GM23338 (cell line): ENCODE results near the gene TM9SF2. TPM values are rescaled to one million over a fixed set of nuclear protein-coding genes. Genes with fewer than 3 reads are reported as not detected.

ENCODE experiments used
- ATAC-seq: fragments of 200-7000 bp; cut with Tn5 transposase; 3 replicates; pipeline ENCODE4 v1.9.1; 2020
- DNase-seq: peaks from one replicate; pipeline ENCODE4 v3.0.0-alpha.2; 2015; ENCODE audit warnings: low spot score
- H2AFZ ChIP-seq: fragments of 200-600 bp; sonication (generic); 2 replicates; pipeline ENCODE4 v1.8.0; 2016; ENCODE audit warnings: antibody characterized with exemption, mild to moderate bottlenecking, moderate library complexity
- H3F3A ChIP-seq: fragments of 200-600 bp; sonication (generic); replicated peaks from 2 replicates; pipeline ENCODE4 v1.8.0; 2017; ENCODE audit warnings: antibody characterized with exemption, mixed run types, low read depth
- H3K27ac ChIP-seq: fragments of 200-600 bp; sonication (generic); 2 replicates; pipeline ENCODE4 v1.6.1; 2016; ENCODE audit warnings: low read depth
- H3K27me3 ChIP-seq: fragments of 200-600 bp; sonication (generic); 2 replicates; pipeline ENCODE4 v1.8.0; 2016; ENCODE audit warnings: mild to moderate bottlenecking, mixed run types, moderate library complexity; ENCODE audit not compliant: insufficient read depth
- H3K36me3 ChIP-seq: fragments of 200-600 bp; sonication (generic); 2 replicates; pipeline ENCODE4 v1.8.0; 2016; ENCODE audit warnings: mild to moderate bottlenecking; ENCODE audit not compliant: insufficient read depth
- H3K4me1 ChIP-seq: fragments of 200-600 bp; sonication (generic); 2 replicates; pipeline ENCODE4 v1.8.0; 2016; ENCODE audit warnings: mild to moderate bottlenecking, moderate library complexity; ENCODE audit not compliant: insufficient read depth
- H3K4me2 ChIP-seq: fragments of 200-600 bp; sonication (generic); 2 replicates; pipeline ENCODE4 v1.7.1; 2017; ENCODE audit warnings: mixed run types
- H3K4me3 ChIP-seq: fragments of 200-600 bp; sonication (generic); 2 replicates; pipeline ENCODE4 v1.6.1; 2016; ENCODE audit warnings: mixed run types
- H3K79me2 ChIP-seq: fragments of 200-600 bp; sonication (generic); replicated peaks from 2 replicates; pipeline ENCODE4 v1.8.0; 2017; ENCODE audit warnings: mild to moderate bottlenecking; ENCODE audit not compliant: insufficient read depth
- H3K9me2 ChIP-seq: fragments of 200-600 bp; sonication (generic); 2 replicates; pipeline ENCODE4 v1.8.0; 2017; ENCODE audit not compliant: insufficient read depth
- H4K20me1 ChIP-seq: fragments of 200-600 bp; sonication (generic); replicated peaks from 2 replicates; pipeline ENCODE4 v1.8.0; 2017; ENCODE audit warnings: mild to moderate bottlenecking; ENCODE audit not compliant: insufficient read depth
- H3K27ac Mint-ChIP-seq: 2 replicates; pipeline ENCODE4 v1.8.0; 2020; ENCODE audit warnings: inconsistent platforms, mild to moderate bottlenecking, moderate library complexity, mixed read lengths
- H3K27me3 Mint-ChIP-seq: 3 replicates; pipeline ENCODE4 v1.8.0; 2022; ENCODE audit warnings: low read depth, mild to moderate bottlenecking, moderate library complexity, mixed read lengths, inconsistent platforms; ENCODE audit not compliant: insufficient read depth, poor library complexity
- H3K36me3 Mint-ChIP-seq: 3 replicates; pipeline ENCODE4 v1.8.0; 2021; ENCODE audit warnings: low read depth, mild to moderate bottlenecking, inconsistent platforms, moderate library complexity, mixed read lengths
- H3K4me1 Mint-ChIP-seq: 3 replicates; pipeline ENCODE4 v1.8.0; 2020; ENCODE audit warnings: mild to moderate bottlenecking, inconsistent platforms, mixed read lengths
- H3K4me3 Mint-ChIP-seq: 3 replicates; pipeline ENCODE4 v1.8.0; 2021; ENCODE audit warnings: moderate library complexity, mild to moderate bottlenecking, inconsistent platforms, mixed read lengths
- H3K9me3 Mint-ChIP-seq: 3 replicates; pipeline ENCODE4 v1.8.0; 2020; ENCODE audit warnings: moderate library complexity, mild to moderate bottlenecking, inconsistent platforms, mixed read lengths
- CREB1 ChIP-seq: fragments of 250-450 bp; sonication (Bioruptor Pico); IDR thresholded peaks from 2 replicates; pipeline ENCODE4 v1.5.0; 2020; ENCODE audit warnings: low read depth, mild to moderate bottlenecking, moderate library complexity
- CTCF ChIP-seq, 2 experiments: fragments of 200-600 bp in 1 of 2; sonication (generic) in 1 of 2; conservative IDR thresholded peaks; 2 replicates each; pipeline versions ENCODE4 v1.5.1 to v1.6.1; 2016 to 2017; ENCODE audit warnings: antibody characterized with exemption in 2 of 2, low read depth in 2 of 2, mild to moderate bottlenecking in 2 of 2, moderate library complexity in 1 of 2
- ETS1 ChIP-seq: IDR thresholded peaks from 2 replicates; pipeline ENCODE4 v1.6.1; 2016; ENCODE audit warnings: antibody characterized with exemption
- EZH2 ChIP-seq: fragments of 200-600 bp; sonication (generic); IDR thresholded peaks from one replicate; pipeline ENCODE4 v1.8.0; 2017; ENCODE audit warnings: antibody characterized with exemption, mild to moderate bottlenecking, low read depth; ENCODE audit not compliant: unreplicated experiment
- EZH2phosphoT487 ChIP-seq: fragments of 200-600 bp; sonication (generic); IDR thresholded peaks from one replicate; pipeline ENCODE4 v1.8.1; 2018; ENCODE audit warnings: antibody characterized with exemption; ENCODE audit not compliant: unreplicated experiment
- JUNB ChIP-seq: IDR thresholded peaks from one replicate; pipeline ENCODE4 v1.6.1; 2016; ENCODE audit warnings: antibody characterized with exemption; ENCODE audit not compliant: unreplicated experiment
- NANOG ChIP-seq: IDR thresholded peaks from 2 replicates; pipeline ENCODE4 v1.6.1; 2016; ENCODE audit warnings: antibody characterized with exemption, borderline replicate concordance
- POLR2AphosphoS5 ChIP-seq: IDR thresholded peaks from 2 replicates; pipeline ENCODE4 v1.6.1; 2016; ENCODE audit warnings: antibody characterized with exemption, low read depth
- REST ChIP-seq: IDR thresholded peaks from one replicate; pipeline ENCODE4 v1.6.1; 2018; ENCODE audit warnings: antibody characterized with exemption; ENCODE audit not compliant: unreplicated experiment
- STAT1 ChIP-seq: IDR thresholded peaks from one replicate; pipeline ENCODE4 v1.6.1; 2016; ENCODE audit warnings: antibody characterized with exemption; ENCODE audit not compliant: unreplicated experiment
- ZNF114 ChIP-seq: fragments of 250-450 bp; sonication (Bioruptor Pico); IDR thresholded peaks from 2 replicates; pipeline ENCODE4 v1.5.0; 2020; ENCODE audit warnings: mild to moderate bottlenecking, moderate library complexity
- ZNF331 ChIP-seq: fragments of 250-450 bp; sonication (Bioruptor Pico); IDR thresholded peaks from 2 replicates; pipeline ENCODE4 v1.5.0; 2020; ENCODE audit warnings: low read depth, mild to moderate bottlenecking, moderate library complexity
- ZNF462 ChIP-seq: fragments of 250-450 bp; sonication (Bioruptor Pico); IDR thresholded peaks from 2 replicates; pipeline ENCODE4 v1.5.0; 2020; ENCODE audit warnings: mild to moderate bottlenecking, moderate library complexity
- polyA plus RNA-seq: library from polyadenylated mRNA; unstranded; fragments of >200 nt; fragmentation: Nextera tagmentation; extraction: Ambion mirVana; gene quantifications from 2 replicates; pipeline ENCODE4 v1.2.1, GENCODE V29; 2016
- total RNA-seq: library from RNA; depleted of rRNA; stranded (reverse); fragments of >200 nt; shearing (Covaris generic); gene quantifications from 2 replicates; pipeline ENCODE4 v1.2.3, GENCODE V29; 2014

TM9SF2 gene
- total and polyA plus RNA-seq, 2 experiments from 2014 or later, result 50.5 to 115 TPM

DNA sequence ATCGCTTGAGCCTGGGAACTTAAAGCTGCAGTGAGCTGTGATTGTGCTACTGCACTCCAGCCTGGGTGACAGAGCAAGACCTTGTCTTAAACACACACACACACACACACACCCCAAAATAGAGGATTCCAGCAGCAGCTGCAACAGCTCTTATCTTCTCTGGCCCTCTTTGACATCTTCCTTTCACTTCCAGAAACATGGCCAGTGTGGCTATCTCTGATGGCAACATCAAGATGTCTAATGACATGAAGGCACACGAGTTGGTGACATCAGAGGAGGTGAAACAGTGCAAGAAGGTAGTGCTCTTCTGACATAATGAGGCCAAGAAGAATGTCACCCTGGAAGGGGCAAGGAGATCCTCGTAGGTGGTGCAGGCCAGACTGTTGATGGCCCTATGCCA is 81.2 kb downstream of the TM9SF2 start:
- ATAC-seq, result no peak
- no peaks in the 10 kb centered on the region for H3K79me2 ChIP-seq

More for the DNA sequence above, 81.2 kb downstream of the TM9SF2 start:
- Histone ChIP-seq H3F3A (no peaks in the 10 kb centered on the region), H3K27ac (no peak overlapping the region), H3K36me3 (no peaks in the 10 kb centered on the region), H3K9me2 (no peaks in the 10 kb centered on the region; the same call in 1 of the 2 replicates), H3K27me3 (no peaks in the 10 kb centered on the region), H3K4me1 (no peaks in the 10 kb centered on the region), H2AFZ (no peak overlapping the region), H4K20me1 (no peaks in the 10 kb centered on the region), H3K4me2 (no peak overlapping the region), H3K4me3 (no peak overlapping the region)
- Mint-ChIP-seq H3K9me3 (no peaks in the 10 kb centered on the region), H3K36me3 (no peaks in the 10 kb centered on the region), H3K4me3 (no peak overlapping the region), H3K27me3 (no peaks in the 10 kb centered on the region), H3K27ac (no peak overlapping the region), H3K4me1 (no peaks in the 10 kb centered on the region)
- TF ChIP-seq CREB1 (CRISPR knock-in tag) (no peak), ZNF114 (no peak), ETS1 (no peak), STAT1 (no peak), POLR2AphosphoS5 (no peak), EZH2 (no peak), ZNF331 (CRISPR knock-in tag) (no peak), EZH2phosphoT487 (no peak), JUNB (no peak), REST (no peak), ZNF462 (CRISPR knock-in tag) (no peak), NANOG (no peak), CTCF (conservative IDR thresholded peaks at IDR 0.05; ENCODE audit: low read depth in 2 of 2) (no peak)
- DNase-seq, result no peak
